HL-60/S4 treated with phorbol 12-myristate 13-acetate at 8.2 ng/mL for 4 days and 3 days (cell line): ENCODE measurements around the gene ISYNA1.

Experiments
- in situ Hi-C: fragments of 300-500 bp; cut with MboI; formaldehyde crosslinking; loops from 2 replicates; pipeline ENCODE4 v1.15.0; 2022; ENCODE audit warnings: low sequenced_read_pairs

ISYNA1 gene

GRCh38 chr19:18437491-18438330 lies at the start of gene ISYNA1:
Gene ISYNA1 (minus strand): TSS chr19:18438133. CDS start chr19:18437979, 154 bp downstream.
- in situ Hi-C loops = no loop called here

- in situ Hi-C loops = no loop called here
Observed at GRCh38 chr19:18486746-18487145, 48.8 kb upstream of the ISYNA1 start.

- in situ Hi-C loops = no loop called here
Observed at GRCh38 chr19:18484992-18485391, 47.1 kb upstream of the ISYNA1 start.

- in situ Hi-C loops = no loop called here
Observed at GRCh38 chr19:18483119-18483890, 45.4 kb upstream of the ISYNA1 start.

GRCh38 chr19:18481505-18482222 lies 43.7 kb upstream of the ISYNA1 start:
- in situ Hi-C loops = no loop called here

GRCh38 chr19:18480006-18480691 lies 42.2 kb upstream of the ISYNA1 start:
- in situ Hi-C loops = no loop called here

GRCh38 chr19:18478545-18479311 lies 40.8 kb upstream of the ISYNA1 start:
- in situ Hi-C loops = no loop called here

GRCh38 chr19:18477974-18478373 lies 40.0 kb upstream of the ISYNA1 start:
- in situ Hi-C loops = no loop called here

GRCh38 chr19:18477042-18477779 lies 39.3 kb upstream of the ISYNA1 start:
- in situ Hi-C loops = no loop called here

GRCh38 chr19:18476507-18477041 lies 38.6 kb upstream of the ISYNA1 start:
- in situ Hi-C loops = no loop called here

- in situ Hi-C loops = no loop called here
Observed at GRCh38 chr19:18475762-18476331, 37.9 kb upstream of the ISYNA1 start.

GRCh38 chr19:18475004-18475453 lies 37.1 kb upstream of the ISYNA1 start:
- in situ Hi-C loops = no loop called here

- in situ Hi-C loops = loop anchor here (25.0 kb wide), 1 partner anchor 363 kb away; the partner anchor contains the start of gene UPF1
Observed at GRCh38 chr19:18474366-18474887, 36.5 kb upstream of the ISYNA1 start.

GRCh38 chr19:18473706-18474087 lies 35.8 kb upstream of the ISYNA1 start:
- in situ Hi-C loops = loop anchor here (25.0 kb wide), 1 partner anchor 364 kb away; the partner anchor contains the start of gene UPF1

- in situ Hi-C loops = loop anchor here (25.0 kb wide), 1 partner anchor 364 kb away; the partner anchor contains the start of gene UPF1
Observed at GRCh38 chr19:18473003-18473705, 35.2 kb upstream of the ISYNA1 start.

- in situ Hi-C loops = loop anchor here (25.0 kb wide), 1 partner anchor 367 kb away; the partner anchor contains the start of gene UPF1
Observed at GRCh38 chr19:18470787-18471186, 32.9 kb upstream of the ISYNA1 start.

GRCh38 chr19:18469069-18469846 lies 31.3 kb upstream of the ISYNA1 start:
- in situ Hi-C loops = loop anchor here (25.0 kb wide), 1 partner anchor 368 kb away; the partner anchor contains the start of gene UPF1
